Muscle layer of colon (tissue), 2 donors: ENCODE data around the gene NUMBL.

Experiments
- H3K27ac ChIP-seq: one replicate; pipeline ENCODE4 v1.7.0; 2013; ENCODE audit warnings: low read depth, mild to moderate bottlenecking, low read length, moderate library complexity
- H3K27me3 ChIP-seq, 2 donors: one replicate each; pipeline ENCODE4 v1.7.0; 2013; ENCODE audit warnings: low read length in 2 of 2, mild to moderate bottlenecking in 2 of 2; ENCODE audit not compliant: insufficient read depth in 2 of 2, control insufficient read depth in 1 of 2
- H3K36me3 ChIP-seq: one replicate; pipeline ENCODE4 v1.7.0; 2013; ENCODE audit warnings: mild to moderate bottlenecking, low read length; ENCODE audit not compliant: insufficient read depth
- H3K4me1 ChIP-seq: one replicate; pipeline ENCODE4 v1.7.0; 2013; ENCODE audit warnings: mild to moderate bottlenecking, low read length; ENCODE audit not compliant: insufficient read depth
- H3K4me3 ChIP-seq, 2 donors: one replicate each; pipeline ENCODE4 v1.7.0; 2013; ENCODE audit warnings: low read length in 2 of 2, low read depth in 1 of 2, mild to moderate bottlenecking in 1 of 2, moderate library complexity in 1 of 2
- H3K9ac ChIP-seq: one replicate; pipeline ENCODE4 v1.7.0; 2013; ENCODE audit warnings: low read length
- H3K9me3 ChIP-seq: one replicate; pipeline ENCODE4 v1.7.0; 2013; ENCODE audit warnings: mild to moderate bottlenecking, low read length
- donor health status: abdominal sarcoma.
- donor health status: Adenocarcinoma of cecum.

The NUMBL gene

GRCh38 chr19:40700083-40700482 lies 9.6 kb upstream of the NUMBL start:
- no peaks in the 10 kb centered on the region for H3K27me3 ChIP-seq
- no peak overlapping the region for H3K9ac ChIP-seq
- H3K36me3 ChIP-seq: peaks cover 26% of the 10 kb centered on the region
- H3K9me3 ChIP-seq: no peaks in the 10 kb centered on the region
- H3K27ac ChIP-seq: no peak overlapping the region
- peaks cover 15% of the 10 kb centered on the region for H3K4me1 ChIP-seq
- H3K4me3 ChIP-seq: no peak overlapping the region

- Histone ChIP-seq H3K9me3 (no peaks in the 10 kb centered on the region), H3K27ac (no peak overlapping the region), H3K27me3 (no peaks in the 10 kb centered on the region), H3K4me3 (no peak overlapping the region), H3K4me1 (peaks cover under 1% of the 10 kb centered on the region), H3K36me3 (peaks cover 26% of the 10 kb centered on the region), H3K9ac (no peak overlapping the region)
These were observed 6.6 kb upstream of the NUMBL start for GRCh38 chr19:40697007-40697406.

DNA sequence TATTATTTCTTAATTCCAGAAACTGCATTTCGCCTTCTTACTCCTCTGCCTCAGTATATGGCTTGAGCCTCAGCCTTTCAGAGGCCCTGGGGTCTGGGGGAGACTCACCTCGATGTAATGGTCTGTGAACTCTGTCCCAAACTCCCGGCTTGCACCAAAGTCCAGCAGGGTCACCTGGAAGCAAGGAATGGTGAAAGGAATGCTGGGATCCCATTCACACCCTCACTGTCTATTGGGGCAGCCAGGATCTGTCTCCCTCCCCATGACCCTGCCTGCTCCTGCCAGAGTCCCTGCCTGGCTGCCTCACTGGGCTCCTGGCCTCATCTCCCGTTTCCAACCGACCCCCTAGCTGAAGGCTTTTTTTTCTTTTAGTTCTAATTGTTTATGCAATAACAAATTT lies 5.4 kb upstream of the NUMBL start:
- Histone ChIP-seq H3K27me3 (no peaks in the 10 kb centered on the region), H3K9me3 (no peaks in the 10 kb centered on the region), H3K4me3 (no peak overlapping the region), H3K36me3 (peaks cover 30% of the 10 kb centered on the region), H3K4me1 (peaks cover 6% of the 10 kb centered on the region), H3K9ac (no peak overlapping the region), H3K27ac (no peak overlapping the region)

DNA sequence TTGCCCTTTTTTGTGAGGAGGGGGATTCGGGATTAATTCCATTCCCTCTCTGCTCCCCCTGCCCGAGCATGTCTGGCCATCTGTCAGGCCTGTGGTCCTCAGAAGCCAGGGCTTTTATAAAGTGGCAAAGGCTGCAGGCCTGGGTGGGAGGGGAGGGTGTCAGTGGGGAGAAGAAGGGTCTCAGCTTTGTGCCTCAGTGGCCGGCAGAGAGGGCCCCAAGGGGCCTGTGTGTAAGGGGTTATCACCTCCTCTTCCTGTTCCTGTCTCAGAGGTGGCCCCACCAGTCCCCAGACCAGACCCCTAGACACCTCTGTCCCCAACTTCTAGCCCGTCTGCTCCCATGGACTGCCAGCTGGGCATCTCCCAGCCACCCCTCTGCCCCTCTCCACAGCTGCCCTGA lies 3.4 kb upstream of the NUMBL start:
- H3K4me3 ChIP-seq: no peak overlapping the region
- H3K27ac ChIP-seq: no peak overlapping the region
- H3K9me3 ChIP-seq: no peaks in the 10 kb centered on the region
- H3K9ac ChIP-seq: no peak overlapping the region
- H3K27me3 ChIP-seq: no peaks in the 10 kb centered on the region
- peaks cover 15% of the 10 kb centered on the region for H3K4me1 ChIP-seq
- peaks cover 30% of the 10 kb centered on the region for H3K36me3 ChIP-seq

DNA sequence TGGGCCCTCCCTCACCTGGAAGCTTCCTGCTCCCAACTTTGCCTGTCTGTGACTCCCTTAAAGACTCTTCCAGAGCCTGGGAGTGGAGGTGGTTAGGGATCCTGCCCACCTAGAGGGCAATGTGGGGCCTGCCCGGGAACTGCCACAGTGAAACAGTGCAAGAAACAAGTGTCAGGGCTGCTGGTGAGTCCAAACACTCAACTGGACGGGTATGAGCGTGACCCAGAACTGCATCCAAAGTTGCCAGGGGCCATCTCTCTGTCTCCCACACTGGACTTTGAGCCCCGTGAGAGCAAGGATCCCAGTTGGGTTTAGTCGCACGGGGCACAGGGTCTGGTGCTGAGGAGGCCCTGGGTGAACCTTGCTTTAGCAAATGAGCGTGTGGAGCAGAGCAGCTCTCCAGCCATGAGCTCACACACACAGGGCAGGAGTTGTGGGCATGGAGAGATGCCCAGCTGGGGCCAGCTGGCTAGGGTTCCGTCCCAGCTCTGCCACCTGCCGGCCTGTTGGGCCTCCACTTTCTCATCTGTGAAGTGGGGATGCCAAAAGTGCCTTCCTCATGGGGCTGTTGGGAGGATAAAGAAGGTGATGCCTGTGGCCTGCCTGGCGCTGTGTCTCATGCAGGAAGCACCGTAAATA lies 2.8 kb upstream of the NUMBL start:
- no peak overlapping the region for H3K4me3 ChIP-seq
- H3K36me3 ChIP-seq: peaks cover 30% of the 10 kb centered on the region
- no peaks in the 10 kb centered on the region for H3K9me3 ChIP-seq
- H3K4me1 ChIP-seq: peaks cover 20% of the 10 kb centered on the region
- H3K9ac ChIP-seq: no peak overlapping the region
- H3K27me3 ChIP-seq: no peaks in the 10 kb centered on the region
- no peak overlapping the region for H3K27ac ChIP-seq

GRCh38 chr19:40692212-40692551 lies 1.7 kb upstream of the NUMBL start:
- H3K9ac ChIP-seq: no peak overlapping the region
- H3K27ac ChIP-seq: no peak overlapping the region
- H3K4me1 ChIP-seq: peaks cover 27% of the 10 kb centered on the region
- H3K9me3 ChIP-seq: no peaks in the 10 kb centered on the region
- H3K36me3 ChIP-seq: peaks cover 30% of the 10 kb centered on the region
- H3K4me3 ChIP-seq: no peak overlapping the region
- no peaks in the 10 kb centered on the region for H3K27me3 ChIP-seq

GRCh38 chr19:40691421-40692211 lies 1.2 kb upstream of the NUMBL start:
- no peak overlapping the region for H3K9ac ChIP-seq
- H3K9me3 ChIP-seq: no peaks in the 10 kb centered on the region
- H3K4me1 ChIP-seq: peaks cover 27% of the 10 kb centered on the region
- H3K27me3 ChIP-seq: no peaks in the 10 kb centered on the region
- H3K27ac ChIP-seq: peak overlapping the region; percentile 94
- peaks cover 36% of the 10 kb centered on the region for H3K36me3 ChIP-seq
- H3K4me3 ChIP-seq: peak overlapping the region in 1 of 2 donors; percentile 70

GRCh38 chr19:40690693-40691420 lies 406 bp upstream of the NUMBL start:
- Histone ChIP-seq H3K36me3 (peaks cover 37% of the 10 kb centered on the region), H3K9me3 (no peaks in the 10 kb centered on the region), H3K27ac (peak overlapping the region; percentile 94), H3K4me3 (peak overlapping the region; percentile 70 to 91), H3K27me3 (no peaks in the 10 kb centered on the region), H3K9ac (peak overlapping the region; percentile 54), H3K4me1 (peaks cover 27% of the 10 kb centered on the region)

- Histone ChIP-seq H3K4me3 (peak overlapping the region; percentile 80 to 91), H3K4me1 (peaks cover 27% of the 10 kb centered on the region), H3K36me3 (peaks cover 40% of the 10 kb centered on the region), H3K27me3 (no peaks in the 10 kb centered on the region), H3K9ac (peak overlapping the region; percentile 90), H3K27ac (peak overlapping the region; percentile 92), H3K9me3 (no peaks in the 10 kb centered on the region)
These were observed 957 bp downstream of the NUMBL start for GRCh38 chr19:40689339-40690049.

- Histone ChIP-seq H3K36me3 (peaks cover 35% of the 10 kb centered on the region), H3K9me3 (no peaks in the 10 kb centered on the region), H3K4me1 (peaks cover 27% of the 10 kb centered on the region), H3K4me3 (peak overlapping the region; percentile 80 to 91), H3K27me3 (no peaks in the 10 kb centered on the region), H3K9ac (peak overlapping the region; percentile 90), H3K27ac (peak overlapping the region; percentile 92)
These were observed 1.5 kb downstream of the NUMBL start for GRCh38 chr19:40688987-40689338.

DNA sequence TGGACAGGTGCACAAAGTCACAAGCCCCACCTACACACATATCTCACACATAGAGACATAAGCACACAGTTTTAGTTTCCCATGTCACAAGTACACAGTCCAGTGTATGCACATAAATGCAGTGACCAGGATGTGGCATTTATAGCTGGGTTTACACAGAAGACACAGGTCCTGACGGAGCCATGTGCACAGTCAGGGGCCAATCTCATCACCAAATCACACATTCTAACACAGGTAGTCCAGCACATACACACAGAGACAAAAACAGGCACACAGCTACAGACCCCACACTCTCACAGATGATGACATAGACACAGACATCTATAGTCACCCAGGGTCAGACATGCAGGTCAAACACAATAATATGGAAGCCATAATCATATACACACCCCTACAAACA lies 2.1 kb downstream of the NUMBL start:
- H3K4me1 ChIP-seq: peaks cover 27% of the 10 kb centered on the region
- no peak overlapping the region for H3K27ac ChIP-seq
- H3K9me3 ChIP-seq: no peaks in the 10 kb centered on the region
- peak overlapping the region in 1 of 2 donors; percentile 80 for H3K4me3 ChIP-seq
- no peak overlapping the region for H3K9ac ChIP-seq
- H3K36me3 ChIP-seq: peaks cover 38% of the 10 kb centered on the region
- no peaks in the 10 kb centered on the region for H3K27me3 ChIP-seq
